H9 (cell line): ENCODE measurements around the gene RANGAP1. TPM values are rescaled to one million over a fixed set of nuclear protein-coding genes. Genes with fewer than 3 reads are reported as not detected.
A peak's percentile ranks its signal among the peaks of the same experiment; 100 is the strongest.

Experiments
- DNase-seq: peaks from one replicate; pipeline ENCODE4 v3.0.0-alpha.2; 2017
- H2AFZ ChIP-seq: one replicate; pipeline ENCODE4 v1.6.1; 2013; ENCODE audit warnings: mild to moderate bottlenecking, low read length, control low read depth, moderate library complexity
- H2AK5ac ChIP-seq: 2 replicates; pipeline ENCODE4 v1.6.1; 2013; ENCODE audit warnings: low read length, control low read depth, mixed read lengths; ENCODE audit not compliant: insufficient read length
- H2BK120ac ChIP-seq: one replicate; pipeline ENCODE4 v1.6.1; 2013; ENCODE audit warnings: low read depth, mild to moderate bottlenecking, low read length, control low read depth, inconsistent platforms; ENCODE audit not compliant: poor library complexity, severe bottlenecking
- H2BK12ac ChIP-seq: 2 replicates; pipeline ENCODE4 v1.6.1; 2013; ENCODE audit warnings: low read length, control low read depth, mixed read lengths, low read depth; ENCODE audit not compliant: insufficient read length
- H2BK15ac ChIP-seq: 2 replicates; pipeline ENCODE4 v1.6.1; 2013; ENCODE audit warnings: low read depth, low read length, control low read depth
- H2BK20ac ChIP-seq: one replicate; pipeline ENCODE4 v1.6.1; 2013; ENCODE audit warnings: low read depth, mild to moderate bottlenecking, low read length, control low read depth, inconsistent platforms; ENCODE audit not compliant: poor library complexity, severe bottlenecking
- H2BK5ac ChIP-seq: 2 replicates; pipeline ENCODE4 v1.6.1; 2013; ENCODE audit warnings: low read length, control low read depth, mixed read lengths; ENCODE audit not compliant: insufficient read length
- H3K14ac ChIP-seq: 2 replicates; pipeline ENCODE4 v1.6.1; 2013; ENCODE audit warnings: low read length, control low read depth; ENCODE audit not compliant: insufficient read depth
- H3K18ac ChIP-seq: 2 replicates; pipeline ENCODE4 v1.6.1; 2013; ENCODE audit warnings: low read depth, mild to moderate bottlenecking, mixed read lengths, low read length, control low read depth; ENCODE audit not compliant: insufficient read length
- H3K23ac ChIP-seq: 2 replicates; pipeline ENCODE4 v1.6.1; 2013; ENCODE audit warnings: low read length, control low read depth, mixed read lengths, low read depth; ENCODE audit not compliant: insufficient read length
- H3K23me2 ChIP-seq: 2 replicates; pipeline ENCODE4 v1.6.1; 2013; ENCODE audit warnings: low read depth, mild to moderate bottlenecking, mixed read lengths, low read length, control low read depth; ENCODE audit not compliant: insufficient read length, poor library complexity, severe bottlenecking
- H3K27ac ChIP-seq: 2 replicates; pipeline ENCODE4 v1.5.1; 2013; ENCODE audit warnings: low read length, control low read depth, mixed read lengths, low read depth; ENCODE audit not compliant: insufficient read length
- H3K27me3 ChIP-seq: 2 replicates; pipeline ENCODE4 v1.6.1; 2013; ENCODE audit warnings: low read length, control low read depth, inconsistent platforms; ENCODE audit not compliant: insufficient read depth
- H3K4ac ChIP-seq: 2 replicates; pipeline ENCODE4 v1.6.1; 2013; ENCODE audit warnings: low read depth, mild to moderate bottlenecking, control low read depth, inconsistent platforms, low read length, moderate library complexity
- H3K4me1 ChIP-seq: 2 replicates; pipeline ENCODE4 v1.6.1; 2013; ENCODE audit warnings: low read length, control low read depth, inconsistent platforms; ENCODE audit not compliant: insufficient read depth
- H3K4me2 ChIP-seq: 2 replicates; pipeline ENCODE4 v1.6.1; 2013; ENCODE audit warnings: low read length, control low read depth, mixed read lengths; ENCODE audit not compliant: insufficient read length, insufficient read depth
- H3K56ac ChIP-seq: 2 replicates; pipeline ENCODE4 v1.6.1; 2013; ENCODE audit warnings: low read depth, mild to moderate bottlenecking, mixed read lengths, low read length, control low read depth; ENCODE audit not compliant: insufficient read length
- H3K79me1 ChIP-seq: 2 replicates; pipeline ENCODE4 v1.6.1; 2013; ENCODE audit warnings: low read depth, mild to moderate bottlenecking, moderate library complexity, low read length, control low read depth, inconsistent platforms; ENCODE audit not compliant: insufficient read depth, poor library complexity, severe bottlenecking
- H3K79me2 ChIP-seq: 2 replicates; pipeline ENCODE4 v1.6.1; 2013; ENCODE audit warnings: low read length, control low read depth, inconsistent platforms; ENCODE audit not compliant: insufficient read depth
- H3K9ac ChIP-seq: 2 replicates; pipeline ENCODE4 v1.6.1; 2013; ENCODE audit warnings: low read length, control low read depth, mixed read lengths; ENCODE audit not compliant: insufficient read length; ENCODE audit errors: extremely low read depth
- H3K9me3 ChIP-seq: one replicate; pipeline ENCODE4 v1.6.1; 2013; ENCODE audit warnings: low read depth, low read length, inconsistent platforms; ENCODE audit not compliant: control insufficient read depth
- H3T11ph ChIP-seq: one replicate; pipeline ENCODE4 v1.6.1; 2013; ENCODE audit warnings: mild to moderate bottlenecking, low read length, control low read depth, inconsistent platforms
- H4K20me1 ChIP-seq: one replicate; pipeline ENCODE4 v1.6.1; 2013; ENCODE audit not compliant: control insufficient read depth, insufficient read length, insufficient read depth
- H4K5ac ChIP-seq: 2 replicates; pipeline ENCODE4 v1.6.1; 2013; ENCODE audit warnings: low read depth, mild to moderate bottlenecking, mixed read lengths, low read length, control low read depth; ENCODE audit not compliant: insufficient read length
- H4K8ac ChIP-seq: replicated peaks from 2 replicates; pipeline ENCODE4 v1.6.1; 2013; ENCODE audit warnings: low read length, control low read depth, mixed read lengths, low read depth; ENCODE audit not compliant: insufficient read length
- H4K91ac ChIP-seq: 2 replicates; pipeline ENCODE4 v1.6.1; 2013; ENCODE audit warnings: low read depth, mild to moderate bottlenecking, moderate library complexity, mixed read lengths, low read length, control low read depth; ENCODE audit not compliant: insufficient read length
- H3K27ac Mint-ChIP-seq, 3 experiments: 2 replicates in 2 of 3; 3 replicates in 1 of 3; pipeline ENCODE4 v1.8.0; 2020 to 2021; ENCODE audit warnings: mixed read lengths in 3 of 3, mild to moderate bottlenecking in 1 of 3, moderate library complexity in 1 of 3
- H3K27me3 Mint-ChIP-seq: 2 replicates; pipeline ENCODE4 v1.8.0; 2021; ENCODE audit warnings: low read depth, mild to moderate bottlenecking, moderate library complexity, mixed read lengths
- H3K36me3 Mint-ChIP-seq, 3 experiments: 2 replicates in 2 of 3; 3 replicates in 1 of 3; pipeline ENCODE4 v1.8.0; 2020 to 2021; ENCODE audit warnings: low read depth in 3 of 3, mixed read lengths in 3 of 3; ENCODE audit not compliant: insufficient read depth in 1 of 3
- H3K4me1 Mint-ChIP-seq, 2 experiments: 2 replicates each; pipeline ENCODE4 v1.8.0; 2020; ENCODE audit warnings: mixed read lengths in 2 of 2
- H3K4me3 Mint-ChIP-seq, 2 experiments: 2 replicates in 1 of 2; 3 replicates in 1 of 2; pipeline ENCODE4 v1.8.0; 2020 to 2021; ENCODE audit warnings: mild to moderate bottlenecking in 2 of 2, mixed read lengths in 2 of 2, moderate library complexity in 1 of 2
- H3K9me3 Mint-ChIP-seq, 2 experiments: 2 replicates in 1 of 2; 3 replicates in 1 of 2; pipeline ENCODE4 v1.8.0; 2020; ENCODE audit warnings: mild to moderate bottlenecking in 2 of 2, mixed read lengths in 2 of 2, moderate library complexity in 1 of 2
- WGBS: extraction: QIAGEN DNeasy Blood & Tissue Kit; methylation state at CpG from one replicate; pipeline ENCODE4 v1.1.7; 2013; ENCODE audit warnings: missing lambda C conversion rate, low lambda C conversion rate, mixed read lengths; ENCODE audit not compliant: insufficient read length; ENCODE audit errors: extremely low coverage; 5-methylcytosine and 5-hydroxymethylcytosine counted together
- total RNA-seq: library from RNA; stranded (reverse); gene quantifications from 2 replicates; pipeline ENCODE4 v1.2.1, GENCODE V29; 2021
- TF ChIP-seq, protein P1 (sequence below): fragments of 200-600 bp; sonication (generic); conservative IDR thresholded peaks from 3 replicates; pipeline ENCODE4 v1.8.0; 2021; ENCODE audit warnings: antibody characterized with exemption, mild to moderate bottlenecking

Gene RANGAP1
- total RNA-seq, 1 experiment from 2014 or later: 130 TPM

DNA sequence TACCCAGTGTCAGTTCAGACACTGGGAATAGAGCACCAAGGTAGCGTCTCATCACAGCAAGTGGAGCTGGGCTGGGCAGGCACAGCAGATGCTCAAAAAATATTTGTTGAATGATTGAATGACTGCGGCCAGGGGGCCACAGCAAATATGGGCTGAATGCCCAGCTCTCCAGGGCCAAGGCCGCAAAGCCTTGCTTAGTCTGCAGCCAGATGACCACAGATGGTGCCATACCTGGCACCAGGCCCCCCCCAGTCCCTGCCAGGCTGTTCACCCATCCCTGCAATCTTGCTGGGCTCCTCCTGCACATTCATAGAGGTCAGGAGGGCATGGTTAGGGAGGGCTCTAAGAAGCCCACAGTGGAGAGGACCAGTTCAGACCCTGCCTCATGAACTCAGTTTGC is 48.2 kb upstream of the RANGAP1 start:
- no peaks in the 10 kb centered on the region for H3K79me2 ChIP-seq
- TF ChIP-seq, protein P1, sequence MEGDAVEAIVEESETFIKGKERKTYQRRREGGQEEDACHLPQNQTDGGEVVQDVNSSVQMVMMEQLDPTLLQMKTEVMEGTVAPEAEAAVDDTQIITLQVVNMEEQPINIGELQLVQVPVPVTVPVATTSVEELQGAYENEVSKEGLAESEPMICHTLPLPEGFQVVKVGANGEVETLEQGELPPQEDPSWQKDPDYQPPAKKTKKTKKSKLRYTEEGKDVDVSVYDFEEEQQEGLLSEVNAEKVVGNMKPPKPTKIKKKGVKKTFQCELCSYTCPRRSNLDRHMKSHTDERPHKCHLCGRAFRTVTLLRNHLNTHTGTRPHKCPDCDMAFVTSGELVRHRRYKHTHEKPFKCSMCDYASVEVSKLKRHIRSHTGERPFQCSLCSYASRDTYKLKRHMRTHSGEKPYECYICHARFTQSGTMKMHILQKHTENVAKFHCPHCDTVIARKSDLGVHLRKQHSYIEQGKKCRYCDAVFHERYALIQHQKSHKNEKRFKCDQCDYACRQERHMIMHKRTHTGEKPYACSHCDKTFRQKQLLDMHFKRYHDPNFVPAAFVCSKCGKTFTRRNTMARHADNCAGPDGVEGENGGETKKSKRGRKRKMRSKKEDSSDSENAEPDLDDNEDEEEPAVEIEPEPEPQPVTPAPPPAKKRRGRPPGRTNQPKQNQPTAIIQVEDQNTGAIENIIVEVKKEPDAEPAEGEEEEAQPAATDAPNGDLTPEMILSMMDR: no peak
- H3K4me3 Mint-ChIP-seq: no peak overlapping the region

More for the DNA sequence above, 48.2 kb upstream of the RANGAP1 start:
- Histone ChIP-seq H3K27me3 (no peaks in the 10 kb centered on the region), H4K5ac (no peak overlapping the region), H3K4me2 (no peak overlapping the region), H3K4ac (no peak overlapping the region), H3K4me1 (no peaks in the 10 kb centered on the region), H4K91ac (no peak overlapping the region), H3K23ac (no peak overlapping the region), H3K56ac (no peak overlapping the region), H3K23me2 (no peaks in the 10 kb centered on the region), H2BK120ac (no peak overlapping the region), H3K9ac (no peak overlapping the region), H3K14ac (no peak overlapping the region), H3K18ac (no peak overlapping the region), H2BK20ac (no peak overlapping the region), H4K8ac (no peak overlapping the region), H2BK12ac (no peak overlapping the region), H2BK5ac (no peak overlapping the region), H2AFZ (no peak overlapping the region), H3T11ph (no peak overlapping the region), H3K79me1 (no peaks in the 10 kb centered on the region), H4K20me1 (no peaks in the 10 kb centered on the region), H3K9me3 (no peaks in the 10 kb centered on the region), H2BK15ac (no peak overlapping the region), H3K27ac (no peak overlapping the region), H2AK5ac (no peak overlapping the region)
- Mint-ChIP-seq H3K36me3 (peaks cover 14 to 56% (median 48%) of the 10 kb centered on the region in 3 experiments; a peak in 6 of 7 replicates), H3K9me3 (no peaks in the 10 kb centered on the region), H3K27me3 (no peaks in the 10 kb centered on the region), H3K4me1 (peaks cover 7 to 11% of the 10 kb centered on the region in 2 experiments), H3K27ac (peak overlapping the region in 1 of 3 experiments; percentile 74; a peak in 1 of 7 replicates)
- whole genome bisulfite sequencing: no CpG with 5 or more reads among the region's 3 CpGs
- DNase-seq: no peak
